Stimulated activated naive CD8-positive, alpha-beta T cell treated with anti-CD3 and anti-CD28 coated beads, Interleukin-15, Interleukin-2, amounts not matched to agents 100 ng/mL and 50 ng/mL, for 24 hours (primary cell): ENCODE results near the gene NDUFB5.

Experiments
- H3K27ac Mint-ChIP-seq: one replicate; pipeline ENCODE4 v1.8.0; 2021; ENCODE audit warnings: mild to moderate bottlenecking, mixed read lengths
- H3K27me3 Mint-ChIP-seq: one replicate; pipeline ENCODE4 v1.8.0; 2021; ENCODE audit warnings: mixed read lengths
- H3K36me3 Mint-ChIP-seq: one replicate; pipeline ENCODE4 v1.8.0; 2021; ENCODE audit warnings: low read depth, mixed read lengths
- H3K4me1 Mint-ChIP-seq: one replicate; pipeline ENCODE4 v1.8.0; 2021; ENCODE audit warnings: low read depth, mixed read lengths
- H3K4me3 Mint-ChIP-seq: one replicate; pipeline ENCODE4 v1.8.0; 2021; ENCODE audit warnings: mild to moderate bottlenecking, mixed read lengths
- H3K9me3 Mint-ChIP-seq: one replicate; pipeline ENCODE4 v1.8.0; 2021; ENCODE audit warnings: mixed read lengths

Gene NDUFB5

GRCh38 chr3:179604321-179605078, at the start of gene NDUFB5, which contains the start of gene MRPL47:
NDUFB5 (plus strand) TSS chr3:179604794; CDS start chr3:179604816, 22 bp downstream.
MRPL47 (minus strand) TSS chr3:179604638; CDS start chr3:179604624, 14 bp downstream.
- Mint-ChIP-seq H3K9me3 (no peaks in the 10 kb centered on the region), H3K4me3 (peak within 1 kb of the TSS; percentile 100), H3K36me3 (peaks cover 41% of the 10 kb centered on the region)

GRCh38 chr3:179558742-179559364, 45.7 kb upstream of the NDUFB5 start:
- Mint-ChIP-seq H3K27ac (no peak overlapping the region), H3K9me3 (no peaks in the 10 kb centered on the region), H3K36me3 (no peaks in the 10 kb centered on the region), H3K27me3 (peaks cover 7% of the 10 kb centered on the region), H3K4me1 (peaks cover 13% of the 10 kb centered on the region), H3K4me3 (no peak overlapping the region)

More at GRCh38 chr3:179604321-179605078, at the start of gene NDUFB5, which contains the start of gene MRPL47:
- H3K4me1 Mint-ChIP-seq: peaks cover 53% of the 10 kb centered on the region
- peak within 1 kb of the TSS; percentile 99 for H3K27ac Mint-ChIP-seq
- H3K27me3 Mint-ChIP-seq: no peaks in the 10 kb centered on the region

GRCh38 chr3:179560791-179561190, 43.8 kb upstream of the NDUFB5 start:
- H3K27me3 Mint-ChIP-seq: peaks cover 7% of the 10 kb centered on the region
- peaks cover 31% of the 10 kb centered on the region for H3K4me1 Mint-ChIP-seq
- no peaks in the 10 kb centered on the region for H3K36me3 Mint-ChIP-seq
- H3K9me3 Mint-ChIP-seq: no peaks in the 10 kb centered on the region
- no peak overlapping the region for H3K4me3 Mint-ChIP-seq
- no peak overlapping the region for H3K27ac Mint-ChIP-seq

DNA sequence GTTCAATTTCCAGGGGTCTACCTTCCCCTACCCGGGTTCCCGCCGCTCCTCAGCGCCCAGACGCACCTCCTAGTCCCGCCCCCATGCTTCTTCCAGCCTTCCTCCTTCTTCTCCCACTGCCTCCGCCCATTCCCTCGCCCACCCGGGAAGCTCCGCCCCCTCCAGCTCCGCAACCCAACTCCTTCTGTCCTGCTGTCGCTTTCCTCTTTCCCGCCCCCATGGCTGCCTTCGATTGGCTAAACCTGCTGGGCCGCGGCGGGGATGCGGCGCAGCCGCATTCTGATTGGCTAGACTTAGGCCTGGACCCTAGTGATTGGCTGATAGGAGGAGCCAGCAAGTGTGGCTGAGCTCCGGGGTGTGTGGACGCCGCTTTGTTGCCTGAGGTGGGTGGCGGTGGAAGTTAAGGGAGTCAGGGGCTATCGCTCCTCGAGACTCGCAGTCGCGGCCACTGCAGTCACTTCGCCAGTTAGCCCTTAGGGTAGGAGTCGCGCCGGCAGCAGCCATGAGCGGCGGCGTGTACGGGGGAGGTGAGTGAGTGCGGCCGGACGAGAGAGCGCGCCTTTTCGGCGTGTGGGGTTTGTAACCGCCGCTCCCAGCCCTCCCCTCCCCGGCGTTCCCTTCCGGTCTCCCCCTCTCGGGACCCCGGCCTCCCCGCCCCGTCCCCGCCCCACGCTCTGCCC, 41.9 kb upstream of the NDUFB5 start, which contains the start of gene ACTL6A:
TSS of gene ACTL6A (plus strand) at position 336 of the 680 bp plus-strand sequence. CDS start at position 503, 167 bp downstream.
- peak within 1 kb of the TSS; percentile 99 for H3K27ac Mint-ChIP-seq
- peak within 1 kb of the TSS; percentile 98 for H3K4me3 Mint-ChIP-seq
- no peaks in the 10 kb centered on the region for H3K9me3 Mint-ChIP-seq
- H3K36me3 Mint-ChIP-seq: no peaks in the 10 kb centered on the region
- H3K4me1 Mint-ChIP-seq: peaks cover 34% of the 10 kb centered on the region
- peaks cover 7% of the 10 kb centered on the region for H3K27me3 Mint-ChIP-seq

DNA sequence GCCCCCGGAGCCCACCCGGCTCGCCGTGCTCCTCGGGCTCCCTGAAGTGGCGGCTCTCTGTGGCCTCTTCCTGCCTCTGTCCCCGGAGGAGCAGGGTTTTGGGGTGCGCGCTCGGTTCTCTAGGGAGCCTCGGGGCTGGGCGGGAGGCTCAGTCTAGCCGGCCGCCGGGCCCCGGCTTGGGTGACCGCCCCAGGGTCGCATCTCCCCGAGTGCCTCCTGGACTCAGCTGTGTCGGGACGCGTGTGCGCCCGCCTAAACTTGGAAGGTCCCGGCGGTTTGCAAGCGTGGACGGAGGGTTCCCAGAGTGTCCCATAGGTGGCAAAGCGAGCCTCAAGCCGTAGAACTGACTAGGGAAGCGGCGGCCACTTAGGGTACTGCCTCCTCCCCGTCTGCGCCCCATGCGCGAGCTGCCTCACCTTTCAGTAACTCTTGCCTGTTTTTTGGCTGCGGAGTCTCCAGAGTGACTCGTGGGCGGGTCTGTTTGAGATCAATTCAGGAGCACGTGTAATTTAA, 41.3 kb upstream of the NDUFB5 start:
- Mint-ChIP-seq H3K36me3 (no peaks in the 10 kb centered on the region), H3K27ac (peak overlapping the region; percentile 95), H3K27me3 (peaks cover 7% of the 10 kb centered on the region), H3K4me1 (peaks cover 34% of the 10 kb centered on the region), H3K4me3 (peak overlapping the region; percentile 98), H3K9me3 (no peaks in the 10 kb centered on the region)

- H3K27me3 Mint-ChIP-seq: no peaks in the 10 kb centered on the region
- peaks cover 8% of the 10 kb centered on the region for H3K36me3 Mint-ChIP-seq
- no peaks in the 10 kb centered on the region for H3K9me3 Mint-ChIP-seq
- peak overlapping the region; percentile 6 for H3K27ac Mint-ChIP-seq
- H3K4me1 Mint-ChIP-seq: peaks cover 34% of the 10 kb centered on the region
- peak overlapping the region; percentile 0 for H3K4me3 Mint-ChIP-seq
Observed at GRCh38 chr3:179565496-179565895, 39.1 kb upstream of the NDUFB5 start.

GRCh38 chr3:179580992-179581391, 23.6 kb upstream of the NDUFB5 start:
- no peaks in the 10 kb centered on the region for H3K27me3 Mint-ChIP-seq
- H3K4me3 Mint-ChIP-seq: no peak overlapping the region
- H3K4me1 Mint-ChIP-seq: no peaks in the 10 kb centered on the region
- H3K36me3 Mint-ChIP-seq: peaks cover 50% of the 10 kb centered on the region
- H3K9me3 Mint-ChIP-seq: no peaks in the 10 kb centered on the region
- no peak overlapping the region for H3K27ac Mint-ChIP-seq

- Mint-ChIP-seq H3K4me3 (no peak overlapping the region), H3K27me3 (no peaks in the 10 kb centered on the region), H3K4me1 (peaks cover 12% of the 10 kb centered on the region), H3K36me3 (peaks cover 60% of the 10 kb centered on the region), H3K9me3 (no peaks in the 10 kb centered on the region), H3K27ac (peak overlapping the region; percentile 78)
Observed at GRCh38 chr3:179589143-179589542, 15.5 kb upstream of the NDUFB5 start.

DNA sequence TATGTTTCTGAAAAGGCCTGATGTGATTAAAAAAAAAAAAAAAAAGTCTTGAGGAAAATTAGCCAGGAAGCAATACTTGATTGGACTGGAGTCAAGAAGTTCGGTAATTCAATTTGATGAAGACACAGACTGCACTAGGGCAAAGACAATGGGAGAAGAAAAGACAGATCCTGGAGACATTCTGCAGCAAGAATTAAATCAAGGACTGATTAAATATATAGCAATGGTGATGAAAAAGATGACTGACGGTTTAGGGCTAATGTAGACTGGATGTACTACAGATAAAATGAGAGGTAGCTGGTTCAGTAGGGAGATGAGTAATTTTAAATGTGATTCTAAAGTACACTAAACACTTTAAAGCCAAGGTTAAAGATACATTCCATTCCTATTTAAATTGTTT, 13.9 kb upstream of the NDUFB5 start:
- Mint-ChIP-seq H3K27ac (peak overlapping the region; percentile 41), H3K9me3 (no peaks in the 10 kb centered on the region), H3K27me3 (no peaks in the 10 kb centered on the region), H3K36me3 (peaks cover 63% of the 10 kb centered on the region), H3K4me3 (no peak overlapping the region), H3K4me1 (peaks cover 12% of the 10 kb centered on the region)

DNA sequence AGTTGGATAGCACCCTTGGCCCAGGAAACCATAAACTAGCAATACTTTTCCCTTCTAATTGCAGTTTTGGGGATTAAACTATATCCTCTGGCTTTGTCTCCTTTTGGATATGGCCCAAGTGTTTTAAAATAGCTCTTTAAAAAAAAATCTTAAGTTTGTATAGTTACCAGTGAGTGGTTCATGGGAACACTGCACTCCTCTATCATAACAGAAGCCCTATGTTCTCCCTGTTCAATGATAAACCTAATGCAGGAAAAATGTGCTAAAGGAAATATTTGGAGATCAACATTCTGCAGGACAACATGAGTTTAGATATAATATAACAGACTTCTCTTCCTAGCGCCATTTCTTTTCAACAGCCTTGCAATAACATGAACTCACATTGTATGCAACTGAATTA, 13.3 kb upstream of the NDUFB5 start:
- H3K4me1 Mint-ChIP-seq: peaks cover 12% of the 10 kb centered on the region
- H3K9me3 Mint-ChIP-seq: no peaks in the 10 kb centered on the region
- H3K27ac Mint-ChIP-seq: no peak overlapping the region
- peaks cover 61% of the 10 kb centered on the region for H3K36me3 Mint-ChIP-seq
- no peaks in the 10 kb centered on the region for H3K27me3 Mint-ChIP-seq
- no peak overlapping the region for H3K4me3 Mint-ChIP-seq

- peaks cover 21% of the 10 kb centered on the region for H3K4me1 Mint-ChIP-seq
- peaks cover 60% of the 10 kb centered on the region for H3K36me3 Mint-ChIP-seq
- peak overlapping the region; percentile 45 for H3K27ac Mint-ChIP-seq
- H3K9me3 Mint-ChIP-seq: no peaks in the 10 kb centered on the region
- H3K4me3 Mint-ChIP-seq: no peak overlapping the region
- no peaks in the 10 kb centered on the region for H3K27me3 Mint-ChIP-seq
Observed at GRCh38 chr3:179599531-179599930, 5.1 kb upstream of the NDUFB5 start.

DNA sequence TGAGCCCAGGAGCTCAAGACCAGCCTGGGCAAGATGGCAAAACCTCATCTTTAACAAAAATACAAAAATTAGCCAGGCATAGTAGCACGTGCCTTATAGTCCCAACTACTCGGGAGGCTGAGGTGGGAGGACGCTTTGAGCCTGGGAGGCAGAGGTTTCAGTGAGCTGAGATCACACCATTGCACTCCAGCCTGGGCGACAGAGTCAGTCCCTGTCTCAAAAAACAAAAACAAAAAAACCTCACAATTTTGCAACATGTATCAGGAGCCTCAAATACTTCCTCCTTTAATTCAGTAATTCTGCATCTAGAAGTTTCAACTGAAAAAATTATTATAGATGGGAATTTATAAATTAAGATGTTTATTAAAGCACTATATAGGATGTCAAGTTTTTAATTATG, 1.3 kb upstream of the NDUFB5 start:
- Mint-ChIP-seq H3K4me3 (peak overlapping the region; percentile 100), H3K4me1 (peaks cover 46% of the 10 kb centered on the region), H3K36me3 (peaks cover 45% of the 10 kb centered on the region), H3K27me3 (no peaks in the 10 kb centered on the region), H3K9me3 (no peaks in the 10 kb centered on the region), H3K27ac (peak overlapping the region; percentile 28)

GRCh38 chr3:179603831-179604230, 763 bp upstream of the NDUFB5 start:
- H3K27me3 Mint-ChIP-seq: no peaks in the 10 kb centered on the region
- H3K36me3 Mint-ChIP-seq: peaks cover 42% of the 10 kb centered on the region
- H3K4me1 Mint-ChIP-seq: peaks cover 49% of the 10 kb centered on the region
- peak overlapping the region; percentile 100 for H3K4me3 Mint-ChIP-seq
- no peaks in the 10 kb centered on the region for H3K9me3 Mint-ChIP-seq
- H3K27ac Mint-ChIP-seq: peak overlapping the region; percentile 99

GRCh38 chr3:179606534-179607085, 2.0 kb downstream of the NDUFB5 start:
- Mint-ChIP-seq H3K36me3 (peaks cover 35% of the 10 kb centered on the region), H3K9me3 (no peaks in the 10 kb centered on the region), H3K4me3 (peak overlapping the region; percentile 2), H3K4me1 (peaks cover 60% of the 10 kb centered on the region), H3K27ac (no peak overlapping the region), H3K27me3 (no peaks in the 10 kb centered on the region)
